GM12864 (cell line): Measurements from ENCODE around the gene HECW1.

Experiments
- DNase-seq: peaks from one replicate; pipeline ENCODE4 v3.0.0-alpha.2; 2011; ENCODE audit warnings: low read depth
- H3K4me3 ChIP-seq: 2 replicates; pipeline ENCODE4 v1.5.1; 2011; ENCODE audit warnings: mild to moderate bottlenecking, low read depth, low read length, control low read depth
- TF ChIP-seq, protein P1 (sequence below): IDR thresholded peaks from 2 replicates; pipeline ENCODE4 v1.5.1; 2011; ENCODE audit warnings: low read depth, mild to moderate bottlenecking, moderate library complexity, low read length, control low read depth, inconsistent platforms; ENCODE audit errors: missing control alignments

The HECW1 gene

DNA sequence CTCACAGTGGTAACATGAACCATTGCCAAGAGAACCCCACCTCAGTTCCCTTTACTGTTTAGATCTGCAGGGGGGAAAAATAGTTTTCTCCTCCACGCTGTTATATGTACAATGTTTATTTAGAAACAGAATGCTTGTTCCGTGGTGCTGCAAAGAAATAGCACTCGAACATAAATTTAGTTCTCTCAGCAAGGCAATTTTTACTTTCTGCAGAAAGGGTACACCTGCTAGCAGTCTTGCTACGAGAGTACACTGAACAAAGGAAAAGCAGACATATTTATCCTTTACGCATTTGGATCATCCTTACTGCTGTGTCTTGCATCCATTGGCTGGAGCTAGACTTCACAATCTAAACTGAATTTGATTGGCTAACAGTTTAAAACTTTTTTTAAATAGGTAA, 178.5 kb downstream of the HECW1 start:
- no peak overlapping the region for H3K4me3 ChIP-seq
- DNase-seq, result no peak
- TF ChIP-seq, protein P1, sequence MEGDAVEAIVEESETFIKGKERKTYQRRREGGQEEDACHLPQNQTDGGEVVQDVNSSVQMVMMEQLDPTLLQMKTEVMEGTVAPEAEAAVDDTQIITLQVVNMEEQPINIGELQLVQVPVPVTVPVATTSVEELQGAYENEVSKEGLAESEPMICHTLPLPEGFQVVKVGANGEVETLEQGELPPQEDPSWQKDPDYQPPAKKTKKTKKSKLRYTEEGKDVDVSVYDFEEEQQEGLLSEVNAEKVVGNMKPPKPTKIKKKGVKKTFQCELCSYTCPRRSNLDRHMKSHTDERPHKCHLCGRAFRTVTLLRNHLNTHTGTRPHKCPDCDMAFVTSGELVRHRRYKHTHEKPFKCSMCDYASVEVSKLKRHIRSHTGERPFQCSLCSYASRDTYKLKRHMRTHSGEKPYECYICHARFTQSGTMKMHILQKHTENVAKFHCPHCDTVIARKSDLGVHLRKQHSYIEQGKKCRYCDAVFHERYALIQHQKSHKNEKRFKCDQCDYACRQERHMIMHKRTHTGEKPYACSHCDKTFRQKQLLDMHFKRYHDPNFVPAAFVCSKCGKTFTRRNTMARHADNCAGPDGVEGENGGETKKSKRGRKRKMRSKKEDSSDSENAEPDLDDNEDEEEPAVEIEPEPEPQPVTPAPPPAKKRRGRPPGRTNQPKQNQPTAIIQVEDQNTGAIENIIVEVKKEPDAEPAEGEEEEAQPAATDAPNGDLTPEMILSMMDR, result no peak

DNA sequence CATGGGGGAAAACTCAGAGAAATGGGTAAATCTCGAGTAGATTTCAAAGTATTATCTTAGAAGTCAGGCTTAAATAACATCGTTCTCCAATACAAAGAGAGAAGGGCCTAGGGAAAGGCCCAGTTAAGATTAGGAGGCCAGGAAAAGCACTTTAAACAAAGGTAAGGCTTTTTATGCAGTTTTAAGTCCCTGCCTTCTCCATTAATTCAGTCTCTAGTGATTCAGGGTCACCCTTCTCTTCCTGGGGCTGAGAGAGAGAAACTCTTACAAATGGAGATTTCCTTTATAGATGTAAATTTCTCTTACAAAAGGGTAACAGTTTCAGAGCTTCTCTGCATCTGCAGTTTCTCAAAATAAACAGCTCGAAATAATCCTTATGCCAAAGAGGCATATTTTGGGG, 179.3 kb downstream of the HECW1 start:
- no peak overlapping the region for H3K4me3 ChIP-seq
- TF ChIP-seq, protein P1, result no peak
- DNase-seq, result no peak

DNA sequence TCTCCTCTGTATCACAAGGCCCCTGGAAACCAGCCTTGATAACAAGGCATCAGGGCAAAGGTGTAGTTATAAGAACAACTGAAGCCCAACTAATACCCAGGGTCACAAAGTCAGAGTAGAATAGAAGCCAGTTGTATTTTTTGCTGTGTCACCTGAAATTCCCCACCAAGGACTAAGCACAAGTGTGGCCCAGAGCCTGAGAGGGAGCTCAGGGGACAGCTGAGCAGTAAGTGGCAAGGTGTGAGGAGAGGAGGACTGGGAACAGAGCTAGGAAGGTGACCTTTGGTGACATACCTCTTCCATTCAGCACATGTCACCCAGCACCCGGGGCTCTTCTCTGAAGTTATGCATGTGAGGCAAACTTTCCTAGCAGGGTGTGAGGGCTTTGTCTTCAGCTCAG, 179.9 kb downstream of the HECW1 start:
- TF ChIP-seq, protein P1, result no peak
- no peak for DNase-seq
- no peak overlapping the region for H3K4me3 ChIP-seq

DNA sequence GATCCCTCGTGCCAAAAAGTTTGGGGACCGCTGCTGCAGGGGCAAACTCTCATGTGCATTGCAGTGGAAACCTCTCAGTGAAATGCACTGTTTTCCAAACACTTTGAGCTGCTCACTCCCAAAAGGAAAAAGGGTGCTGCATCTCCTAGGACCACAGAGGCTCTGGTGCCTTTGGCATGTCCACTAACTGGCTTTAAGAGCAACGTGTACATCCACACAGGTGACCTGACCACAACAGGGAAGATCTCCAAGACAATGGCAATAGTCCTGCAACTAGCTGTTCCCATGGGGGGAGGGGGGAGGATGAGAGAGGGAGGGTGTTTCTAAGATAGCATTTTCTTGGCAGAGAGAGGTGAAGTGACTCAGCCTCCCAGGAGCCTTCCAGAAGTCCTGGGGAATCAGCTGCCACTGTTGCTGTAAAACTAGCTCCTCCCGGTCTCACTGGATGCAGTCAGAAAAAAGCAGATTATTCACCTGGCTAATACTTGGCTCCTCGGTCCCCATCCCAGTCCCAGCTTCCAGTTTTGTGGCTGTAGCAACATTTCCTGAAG, 181.7 kb downstream of the HECW1 start:
- DNase-seq, result no peak
- TF ChIP-seq, protein P1, result no peak
- H3K4me3 ChIP-seq, result no peak overlapping the region

DNA sequence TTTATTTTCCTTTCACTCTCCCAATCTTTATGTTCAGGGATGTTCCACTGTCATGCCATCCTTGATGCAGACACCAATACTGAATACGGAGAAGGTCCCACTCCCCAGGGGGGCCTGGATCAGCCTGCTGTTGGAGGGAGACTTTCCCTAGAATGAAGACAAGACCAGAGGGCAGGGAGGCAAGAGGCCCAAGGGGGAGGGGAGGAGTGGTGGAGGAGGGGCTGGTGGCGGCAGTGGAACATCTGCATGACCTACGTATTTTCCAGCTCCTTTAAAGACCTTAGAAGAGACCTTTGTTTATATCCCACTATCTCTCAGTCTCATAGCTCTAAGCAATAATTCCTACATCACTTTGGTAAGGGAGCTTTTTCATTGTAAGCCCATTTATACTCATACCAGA, 183.0 kb downstream of the HECW1 start:
- TF ChIP-seq, protein P1, result no peak
- no peak for DNase-seq
- no peak overlapping the region for H3K4me3 ChIP-seq

DNA sequence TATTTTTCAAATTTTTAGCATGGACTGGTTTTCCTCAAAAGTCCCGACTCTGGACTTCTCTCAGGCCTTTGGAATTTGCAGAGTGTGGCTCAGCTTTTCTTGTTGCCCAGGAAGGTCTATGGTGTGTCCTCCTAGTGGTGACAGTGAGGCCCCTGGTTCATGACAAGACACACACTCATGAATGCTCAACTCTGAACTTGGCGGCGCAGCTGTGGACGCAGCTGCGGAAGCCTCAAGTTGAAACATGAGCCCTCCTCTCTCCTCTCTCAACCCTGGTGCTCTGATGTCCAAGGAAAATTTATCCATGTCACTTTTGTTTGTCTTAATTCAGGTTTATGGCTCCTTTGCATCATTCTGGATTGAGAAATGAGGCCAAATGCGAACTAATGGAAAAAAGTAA, 183.9 kb downstream of the HECW1 start:
- H3K4me3 ChIP-seq, result no peak overlapping the region
- no peak for DNase-seq
- TF ChIP-seq, protein P1, result peak; percentile 18

DNA sequence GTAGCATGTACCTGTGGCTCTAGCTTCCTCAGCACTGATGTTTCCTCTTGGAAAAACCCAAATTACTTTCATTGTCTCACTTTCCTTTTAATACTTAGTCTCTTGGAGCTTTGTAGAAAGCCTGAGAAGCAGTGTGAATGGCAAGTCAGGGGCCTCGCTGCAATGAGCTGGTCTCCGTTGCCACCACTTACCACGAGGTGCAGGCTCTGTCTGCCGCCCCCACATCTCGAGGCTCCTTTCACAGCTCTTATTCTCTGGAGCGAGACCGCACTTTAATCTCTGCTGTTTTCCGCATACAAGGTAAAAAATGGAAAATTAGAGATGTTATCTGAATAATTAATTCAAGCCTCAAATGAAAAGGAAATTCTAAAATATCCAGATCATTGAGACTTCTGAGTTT, 186.2 kb downstream of the HECW1 start:
- no peak for DNase-seq
- no peak overlapping the region for H3K4me3 ChIP-seq
- TF ChIP-seq, protein P1, result no peak
